Measurements from ENCODE around the gene TIGAR.

Gene TIGAR

DNA sequence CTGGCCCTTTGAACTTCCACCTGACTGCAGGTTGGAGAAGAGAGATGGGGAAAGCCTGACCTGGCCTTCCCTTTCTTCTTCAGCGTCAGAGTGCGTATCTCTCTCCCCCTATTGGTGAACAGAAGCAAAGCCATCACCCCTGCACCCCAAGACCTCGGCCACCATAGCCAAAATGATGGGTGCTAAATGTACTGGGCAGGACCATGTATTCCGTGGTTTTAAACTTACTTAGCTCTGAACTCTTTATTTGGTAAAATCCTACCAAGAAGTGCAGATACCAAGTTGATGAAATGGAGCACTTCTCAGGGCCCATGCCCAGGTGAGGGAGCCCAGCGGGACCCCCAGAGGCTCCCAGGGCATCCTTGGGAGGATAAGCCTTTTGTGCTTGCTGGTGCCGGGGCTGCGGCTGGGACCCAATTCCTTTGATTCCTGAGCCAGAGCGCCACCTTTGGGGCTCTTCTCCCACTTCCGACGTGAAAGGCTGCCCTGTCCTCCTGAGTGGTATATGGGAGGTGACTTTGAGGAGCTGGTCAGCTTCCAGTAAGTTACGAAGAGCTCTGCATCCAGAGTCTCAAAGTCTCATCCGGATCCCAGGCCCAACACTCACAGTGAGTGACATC is 38.0 kb upstream of the TIGAR start:
- POLR2A ChIA-PET = interaction anchor here (0.6 kb wide), 1 partner anchor 400 kb away, joined by 3 read pairs; no protein-coding TSS in a partner anchor
- CTCF ChIA-PET = interaction anchor here (1.1 to 10.8 kb wide), 9 partner anchors 9 to 398 kb away, joined by 3 to 125 read pairs (median 4); no protein-coding TSS in a partner anchor
- Histone ChIP-seq H3K4me3 (ENCODE audit: control insufficient read depth in 1 of 7, extremely low read depth in 1 of 7, insufficient read depth in 4 of 7, low read depth in 2 of 7, low read length in 6 of 7) (no peak overlapping the region), H3K4me1 (ENCODE audit: control extremely low read depth in 1 of 4, control insufficient read depth in 4 of 4, insufficient read depth in 4 of 4, low read length in 3 of 4) (peaks cover 0 to 56% (median 42%) of the 10 kb centered on the region in 4 experiments), H3K36me3 (ENCODE audit: control insufficient read depth in 4 of 4, insufficient read depth in 4 of 4, low read length in 3 of 4) (peaks cover 25 to 97% (median 74%) of the 10 kb centered on the region in 4 experiments), H3K9me3 (ENCODE audit: control extremely low read depth in 1 of 5, control insufficient read depth in 4 of 5, insufficient read depth in 2 of 5, low read depth in 1 of 5, low read length in 4 of 5) (no peaks in the 10 kb centered on the region), H3K27ac (ENCODE audit: insufficient read depth in 1 of 2, low read depth in 1 of 2, low read length in 2 of 2, poor library complexity in 1 of 2, severe bottlenecking in 2 of 2) (no peak overlapping the region), H3K27me3 (replicated peaks in 2 of 5; ENCODE audit: control insufficient read depth in 4 of 5, insufficient read depth in 5 of 5, low read length in 4 of 5) (no peaks in the 10 kb centered on the region)
- no peak for DNase-seq
- 90% methylated on average over 3 of the region's 12 CpGs for WGBS (ENCODE audit: insufficient coverage)

DNA sequence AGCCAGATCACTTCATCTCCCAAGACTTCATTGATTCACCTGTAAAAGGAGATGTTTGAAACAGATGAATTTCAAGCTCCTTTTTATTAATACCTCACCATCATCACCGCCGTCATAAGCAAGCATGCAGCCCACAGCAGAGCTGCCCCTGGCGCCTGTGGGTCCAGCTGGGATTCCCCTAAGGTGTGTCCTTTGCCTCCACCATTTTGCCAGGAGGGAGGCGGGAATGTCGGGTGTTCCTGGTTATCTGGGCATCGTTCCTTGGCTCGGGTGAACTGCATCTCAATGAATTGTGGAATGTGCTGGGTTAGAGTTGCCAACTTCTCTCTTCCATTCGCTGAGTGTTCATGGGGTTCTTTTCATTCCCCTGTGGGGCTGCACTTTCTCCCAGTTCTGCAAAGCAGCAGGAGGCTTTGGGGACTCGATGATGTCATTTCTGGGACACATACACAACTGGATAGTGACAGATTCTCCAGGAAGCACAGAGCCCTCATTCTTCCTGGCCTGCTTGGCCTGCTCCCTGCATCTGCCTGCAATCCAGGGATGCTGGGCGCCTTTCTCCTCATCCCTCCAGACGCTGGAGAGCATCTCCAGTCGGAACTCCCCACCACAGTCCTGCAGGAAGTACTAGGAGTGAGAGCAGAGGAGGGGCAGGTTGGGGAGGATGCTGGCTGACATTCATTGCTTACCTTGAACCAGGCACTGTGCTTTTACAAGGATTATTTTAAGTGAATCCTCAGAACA is 37.3 kb upstream of the TIGAR start:
- ChIA-PET CTCF (interaction anchor here (1.1 to 10.8 kb wide), 7 partner anchors 37 to 399 kb away, joined by 3 to 125 read pairs (median 6); no protein-coding TSS in a partner anchor), POLR2A (no interaction called here)
- DNase-seq = no peak
- no peaks in the 10 kb centered on the region for H3K9me3 ChIP-seq (ENCODE audit: control extremely low read depth in 1 of 5, control insufficient read depth in 4 of 5, insufficient read depth in 2 of 5, low read depth in 1 of 5, low read length in 4 of 5)
- no peaks in the 10 kb centered on the region for H3K27me3 ChIP-seq (replicated peaks in 2 of 5; ENCODE audit: control insufficient read depth in 4 of 5, insufficient read depth in 5 of 5, low read length in 4 of 5)
- 91% methylated on average over 12 of the region's 12 CpGs for WGBS (ENCODE audit: insufficient coverage)
- peaks cover 0 to 56% (median 43%) of the 10 kb centered on the region in 4 experiments for H3K4me1 ChIP-seq (ENCODE audit: control extremely low read depth in 1 of 4, control insufficient read depth in 4 of 4, insufficient read depth in 4 of 4, low read length in 3 of 4)
- H3K4me3 ChIP-seq (ENCODE audit: control insufficient read depth in 1 of 7, extremely low read depth in 1 of 7, insufficient read depth in 4 of 7, low read depth in 2 of 7, low read length in 6 of 7) = no peak overlapping the region
- H3K36me3 ChIP-seq (ENCODE audit: control insufficient read depth in 4 of 4, insufficient read depth in 4 of 4, low read length in 3 of 4) = peaks cover 24 to 97% (median 75%) of the 10 kb centered on the region in 4 experiments
- no peak overlapping the region for H3K27ac ChIP-seq (ENCODE audit: insufficient read depth in 1 of 2, low read depth in 1 of 2, low read length in 2 of 2, poor library complexity in 1 of 2, severe bottlenecking in 2 of 2)

DNA sequence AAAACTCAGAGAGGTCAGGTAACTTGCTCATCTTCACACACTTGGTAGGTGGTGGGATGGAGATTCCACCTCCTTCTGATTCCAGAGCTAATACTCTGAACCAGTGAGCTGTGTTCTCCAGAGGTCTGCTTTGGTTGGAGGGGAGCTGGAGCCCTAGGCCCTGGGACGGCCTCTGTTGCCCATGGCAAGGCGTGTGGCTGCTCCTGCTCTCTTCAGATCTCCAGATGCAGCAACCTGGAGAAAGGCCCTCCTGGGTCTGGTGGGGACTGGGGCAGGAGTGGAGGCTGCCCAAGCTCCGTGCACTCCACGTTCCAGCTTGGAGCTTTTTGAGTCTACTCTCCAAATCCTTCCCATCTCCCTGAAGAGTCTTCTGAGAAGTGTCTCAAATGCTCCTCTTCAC is 36.7 kb upstream of the TIGAR start:
- Histone ChIP-seq H3K36me3 (ENCODE audit: control insufficient read depth in 4 of 4, insufficient read depth in 4 of 4, low read length in 3 of 4) (peaks cover 24 to 96% (median 73%) of the 10 kb centered on the region in 4 experiments), H3K9me3 (ENCODE audit: control extremely low read depth in 1 of 5, control insufficient read depth in 4 of 5, insufficient read depth in 2 of 5, low read depth in 1 of 5, low read length in 4 of 5) (no peaks in the 10 kb centered on the region), H3K4me3 (ENCODE audit: control insufficient read depth in 1 of 7, extremely low read depth in 1 of 7, insufficient read depth in 4 of 7, low read depth in 2 of 7, low read length in 6 of 7) (no peak overlapping the region), H3K27ac (ENCODE audit: insufficient read depth in 1 of 2, low read depth in 1 of 2, low read length in 2 of 2, poor library complexity in 1 of 2, severe bottlenecking in 2 of 2) (no peak overlapping the region), H3K4me1 (ENCODE audit: control extremely low read depth in 1 of 4, control insufficient read depth in 4 of 4, insufficient read depth in 4 of 4, low read length in 3 of 4) (peaks cover 0 to 56% (median 45%) of the 10 kb centered on the region in 4 experiments), H3K27me3 (replicated peaks in 2 of 5; ENCODE audit: control insufficient read depth in 4 of 5, insufficient read depth in 5 of 5, low read length in 4 of 5) (no peaks in the 10 kb centered on the region)
- POLR2A ChIA-PET = no interaction called here
- 100% methylated on average over 2 of the region's 4 CpGs for WGBS (ENCODE audit: insufficient coverage)
- CTCF ChIA-PET = interaction anchor here (0.7 to 2.6 kb wide), 3 partner anchors 176 to 286 kb away, joined by 3 to 10 read pairs (median 6); no protein-coding TSS in a partner anchor
- DNase-seq = no peak

DNA sequence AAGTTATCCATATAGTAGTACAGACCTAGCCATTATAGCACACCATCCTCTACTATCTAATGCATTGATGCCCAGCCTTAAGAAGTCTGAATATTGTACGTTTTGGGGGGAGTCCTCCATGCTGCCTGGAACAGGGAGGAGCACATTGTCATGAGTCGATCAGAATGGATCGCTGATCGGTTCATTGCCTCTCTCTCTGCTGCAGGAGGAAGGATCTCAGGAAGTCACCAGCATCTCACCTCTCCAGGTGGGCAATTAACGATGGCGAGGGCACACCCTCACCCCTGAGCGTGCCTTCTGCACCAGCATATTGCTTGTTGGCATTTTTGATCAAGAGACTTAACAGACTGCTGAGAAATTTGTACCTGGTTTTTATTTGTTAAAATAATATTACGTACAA is 35.9 kb upstream of the TIGAR start:
- Histone ChIP-seq H3K36me3 (ENCODE audit: control insufficient read depth in 4 of 4, insufficient read depth in 4 of 4, low read length in 3 of 4) (peaks cover 24 to 96% (median 71%) of the 10 kb centered on the region in 4 experiments), H3K27ac (ENCODE audit: insufficient read depth in 1 of 2, low read depth in 1 of 2, low read length in 2 of 2, poor library complexity in 1 of 2, severe bottlenecking in 2 of 2) (no peak overlapping the region), H3K27me3 (replicated peaks in 2 of 5; ENCODE audit: control insufficient read depth in 4 of 5, insufficient read depth in 5 of 5, low read length in 4 of 5) (no peaks in the 10 kb centered on the region), H3K9me3 (ENCODE audit: control extremely low read depth in 1 of 5, control insufficient read depth in 4 of 5, insufficient read depth in 2 of 5, low read depth in 1 of 5, low read length in 4 of 5) (no peaks in the 10 kb centered on the region), H3K4me1 (ENCODE audit: control extremely low read depth in 1 of 4, control insufficient read depth in 4 of 4, insufficient read depth in 4 of 4, low read length in 3 of 4) (peaks cover 0 to 57% (median 50%) of the 10 kb centered on the region in 4 experiments), H3K4me3 (ENCODE audit: control insufficient read depth in 1 of 7, extremely low read depth in 1 of 7, insufficient read depth in 4 of 7, low read depth in 2 of 7, low read length in 6 of 7) (no peak overlapping the region)
- DNase-seq = no peak
- ChIA-PET CTCF (interaction anchor here (0.7 to 3.3 kb wide), 5 partner anchors 8 to 400 kb away, joined by 3 to 14 read pairs (median 6); no protein-coding TSS in a partner anchor), POLR2A (no interaction called here)
- WGBS (ENCODE audit: insufficient coverage) = 92% methylated on average over 4 of the region's 8 CpGs

DNA sequence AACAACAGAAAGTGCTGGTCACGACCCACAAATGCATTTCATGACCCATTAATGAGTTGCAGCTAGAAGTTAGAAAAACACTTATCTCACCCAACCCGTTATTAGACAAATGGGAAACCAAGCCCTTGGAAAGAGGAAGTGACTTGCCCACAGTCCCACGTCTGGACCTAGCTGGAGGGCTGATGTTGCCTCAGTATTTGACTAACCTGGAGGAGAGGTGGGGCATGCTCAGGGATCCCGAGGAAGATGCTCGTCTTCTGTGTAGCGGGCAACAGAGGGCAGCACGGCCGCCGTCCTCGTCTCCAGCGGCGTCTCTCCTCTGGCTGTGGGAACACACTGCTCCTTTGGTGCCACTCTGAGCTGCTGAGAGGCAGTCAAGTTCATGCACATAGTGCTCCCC is 34.8 kb upstream of the TIGAR start:
- WGBS (ENCODE audit: insufficient coverage) = 36% methylated on average over 8 of the region's 12 CpGs
- Histone ChIP-seq H3K4me1 (ENCODE audit: control extremely low read depth in 1 of 4, control insufficient read depth in 4 of 4, insufficient read depth in 4 of 4, low read length in 3 of 4) (peaks cover 0 to 56% (median 51%) of the 10 kb centered on the region in 4 experiments), H3K4me3 (ENCODE audit: control insufficient read depth in 1 of 7, extremely low read depth in 1 of 7, insufficient read depth in 4 of 7, low read depth in 2 of 7, low read length in 6 of 7) (no peak overlapping the region), H3K36me3 (ENCODE audit: control insufficient read depth in 4 of 4, insufficient read depth in 4 of 4, low read length in 3 of 4) (peaks cover 23 to 96% (median 71%) of the 10 kb centered on the region in 4 experiments), H3K27me3 (replicated peaks in 2 of 5; ENCODE audit: control insufficient read depth in 4 of 5, insufficient read depth in 5 of 5, low read length in 4 of 5) (no peaks in the 10 kb centered on the region), H3K9me3 (ENCODE audit: control extremely low read depth in 1 of 5, control insufficient read depth in 4 of 5, insufficient read depth in 2 of 5, low read depth in 1 of 5, low read length in 4 of 5) (no peaks in the 10 kb centered on the region), H3K27ac (ENCODE audit: insufficient read depth in 1 of 2, low read depth in 1 of 2, low read length in 2 of 2, poor library complexity in 1 of 2, severe bottlenecking in 2 of 2) (no peak overlapping the region)
- peak in 2 of 3 donors; percentile 76 for DNase-seq
- ChIA-PET CTCF (interaction anchor here (1.1 to 3.3 kb wide), 6 partner anchors 8 to 401 kb away, joined by 3 to 14 read pairs (median 4); no protein-coding TSS in a partner anchor), POLR2A (no interaction called here)

DNA sequence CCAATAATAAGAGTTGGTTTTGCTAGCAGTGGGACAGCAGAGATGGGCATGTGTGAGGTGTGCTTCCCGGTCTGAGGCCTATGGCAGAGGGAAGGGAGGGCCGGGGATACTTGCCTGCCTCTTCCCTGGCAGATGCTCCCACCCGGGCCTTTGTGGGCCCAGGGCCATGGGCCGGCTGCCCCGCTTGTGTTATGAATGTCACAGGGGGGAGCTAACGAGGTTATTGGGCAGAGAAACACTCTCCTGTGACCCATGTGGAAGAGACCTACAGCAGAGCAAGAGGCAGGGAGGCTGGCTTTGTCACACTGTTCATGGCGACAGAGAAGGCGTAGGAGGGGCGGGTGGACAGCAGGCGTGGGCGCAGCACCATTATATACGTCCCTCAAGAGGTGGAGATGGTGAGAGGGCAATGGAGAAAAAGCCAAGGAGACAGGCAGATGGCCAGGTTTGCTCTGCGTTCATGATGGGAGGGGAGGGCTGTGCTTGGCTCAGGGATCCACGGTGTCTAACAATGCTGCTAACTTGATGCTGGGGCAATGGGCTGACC is 34.2 kb upstream of the TIGAR start:
- peaks cover 26 to 98% (median 70%) of the 10 kb centered on the region in 4 experiments for H3K36me3 ChIP-seq (ENCODE audit: control insufficient read depth in 4 of 4, insufficient read depth in 4 of 4, low read length in 3 of 4)
- no peak overlapping the region for H3K27ac ChIP-seq (ENCODE audit: insufficient read depth in 1 of 2, low read depth in 1 of 2, low read length in 2 of 2, poor library complexity in 1 of 2, severe bottlenecking in 2 of 2)
- ChIA-PET CTCF (interaction anchor here (1.1 to 3.3 kb wide), 7 partner anchors 8 to 402 kb away, joined by 3 to 14 read pairs (median 4); no protein-coding TSS in a partner anchor), POLR2A (no interaction called here)
- H3K4me1 ChIP-seq (ENCODE audit: control extremely low read depth in 1 of 4, control insufficient read depth in 4 of 4, insufficient read depth in 4 of 4, low read length in 3 of 4) = peaks cover 0 to 56% (median 51%) of the 10 kb centered on the region in 4 experiments
- DNase-seq = no peak
- no peaks in the 10 kb centered on the region for H3K9me3 ChIP-seq (ENCODE audit: control extremely low read depth in 1 of 5, control insufficient read depth in 4 of 5, insufficient read depth in 2 of 5, low read depth in 1 of 5, low read length in 4 of 5)
- H3K27me3 ChIP-seq (replicated peaks in 2 of 5; ENCODE audit: control insufficient read depth in 4 of 5, insufficient read depth in 5 of 5, low read length in 4 of 5) = no peaks in the 10 kb centered on the region
- WGBS (ENCODE audit: insufficient coverage) = 92% methylated on average over 13 of the region's 14 CpGs
- no peak overlapping the region for H3K4me3 ChIP-seq (ENCODE audit: control insufficient read depth in 1 of 7, extremely low read depth in 1 of 7, insufficient read depth in 4 of 7, low read depth in 2 of 7, low read length in 6 of 7)

Data from common myeloid progenitor, CD34-positive (primary cell).